ENCODE results near the gene MYH11.

The MYH11 gene

DNA sequence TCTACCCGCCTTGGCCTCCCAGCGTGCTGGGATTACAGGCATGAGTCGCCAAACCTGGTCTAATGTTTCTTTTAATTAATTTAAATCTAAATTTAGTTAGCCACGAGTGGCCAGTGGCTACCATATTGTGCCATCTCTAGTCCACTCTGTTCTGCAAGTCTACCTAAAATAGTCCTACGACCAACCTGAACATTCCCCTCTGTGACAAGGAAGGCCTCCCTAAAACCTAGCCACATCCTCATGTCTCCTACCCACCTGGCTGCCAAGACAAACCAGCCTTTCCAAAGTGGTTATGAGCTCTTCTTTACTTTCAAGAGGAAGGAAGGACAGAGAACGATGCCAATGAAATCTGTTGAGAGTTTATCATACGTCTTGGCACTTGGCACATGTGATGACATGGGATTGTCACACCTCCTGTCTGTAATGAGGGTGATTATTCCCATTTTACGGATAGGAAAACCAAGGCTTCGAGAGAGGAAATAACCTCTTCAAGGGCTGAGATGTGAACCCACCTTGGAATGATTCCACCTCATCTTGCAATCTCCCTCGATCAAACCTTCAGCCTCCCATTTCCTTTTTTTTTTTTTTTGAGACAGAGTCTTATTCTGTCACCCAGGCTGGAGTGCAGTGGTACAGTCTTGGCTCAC, 19.7 kb downstream of the MYH11 start:
- no peak for TF ChIP-seq GATA2 (IDR thresholded peaks at IDR 0.05; ENCODE audit: low read depth, low read length)
- TF ChIP-seq GATA3 (IDR thresholded peaks at IDR 0.05; ENCODE audit: low read depth, low read length): no peak

DNA sequence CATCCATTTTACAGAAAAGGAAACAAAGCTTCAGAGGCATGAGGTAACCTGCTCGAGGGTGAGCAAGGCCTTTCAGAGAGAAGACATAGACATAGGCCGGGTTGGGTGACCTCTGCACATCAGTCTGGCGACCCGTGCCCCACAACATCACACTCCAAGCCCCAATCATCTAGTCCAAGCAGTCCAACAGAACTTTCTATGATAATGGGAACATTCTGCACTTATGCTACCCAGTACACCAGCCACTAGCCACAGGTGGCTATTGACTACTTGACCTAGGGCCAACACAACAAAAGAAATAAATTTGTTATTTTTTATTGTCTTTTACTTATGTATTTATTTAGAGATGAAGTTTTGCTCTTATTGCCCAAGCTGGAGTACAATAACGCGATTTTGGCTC, 20.8 kb downstream of the MYH11 start:
- no peak for TF ChIP-seq GATA2 (IDR thresholded peaks at IDR 0.05; ENCODE audit: low read depth, low read length)
- no peak for TF ChIP-seq GATA3 (IDR thresholded peaks at IDR 0.05; ENCODE audit: low read depth, low read length)

DNA sequence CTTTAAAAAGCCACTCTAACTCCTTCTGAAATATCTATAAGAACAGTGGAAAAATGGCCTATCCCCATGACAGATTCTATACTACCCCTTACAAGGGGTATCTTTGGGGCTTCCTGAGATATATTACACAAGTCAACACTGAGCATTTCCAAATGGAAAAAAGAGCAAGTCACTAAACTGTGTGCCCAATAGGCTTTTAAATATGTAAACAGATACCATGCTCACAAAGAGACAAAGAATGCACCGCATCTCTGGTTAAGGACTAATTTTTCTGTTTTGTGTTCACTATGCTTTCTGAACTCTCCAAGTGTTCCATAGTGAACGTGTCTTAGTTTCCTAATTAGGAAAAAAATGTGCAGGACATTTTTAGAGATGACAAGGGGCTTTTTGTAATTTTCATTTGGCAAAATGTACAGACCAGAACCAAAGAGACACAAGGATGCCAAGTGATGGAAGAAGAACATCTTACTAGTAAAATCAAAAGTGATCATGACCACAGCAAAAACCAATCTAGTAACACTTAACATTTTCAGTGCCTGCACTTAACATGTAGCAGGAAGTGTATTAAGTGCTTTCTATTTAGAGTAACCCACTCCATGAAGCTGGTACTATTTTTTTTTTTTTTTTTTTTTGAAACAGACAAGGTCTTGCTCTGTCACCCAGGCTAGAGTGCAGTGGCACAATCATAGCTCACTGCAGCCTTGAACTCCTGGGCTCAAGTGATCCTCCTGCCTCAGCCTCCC, 21.5 kb downstream of the MYH11 start:
- TF ChIP-seq GATA2 (IDR thresholded peaks at IDR 0.05; ENCODE audit: low read depth, low read length) (no peak), GATA3 (IDR thresholded peaks at IDR 0.05; ENCODE audit: low read depth, low read length) (no peak)

DNA sequence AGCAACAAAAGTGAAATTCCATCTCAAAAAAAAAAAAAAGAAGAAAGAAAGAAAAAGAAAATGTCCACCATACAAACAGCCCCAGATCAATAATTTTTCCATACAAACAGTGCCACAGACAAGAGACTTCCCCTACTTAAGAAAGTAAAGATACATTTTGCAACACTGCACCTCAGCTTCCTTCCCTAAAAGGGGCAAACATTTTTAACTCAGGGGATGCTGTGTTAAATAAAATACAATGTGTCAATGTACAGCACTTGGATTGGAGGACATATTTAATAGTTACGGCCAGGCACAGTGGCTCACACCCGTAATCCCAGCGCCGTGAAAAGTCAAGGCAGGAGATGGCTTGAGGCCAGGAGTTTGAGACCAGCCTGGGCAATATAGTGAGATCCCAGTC, 22.3 kb downstream of the MYH11 start:
- TF ChIP-seq GATA3 (IDR thresholded peaks at IDR 0.05; ENCODE audit: low read depth, low read length): no peak

DNA sequence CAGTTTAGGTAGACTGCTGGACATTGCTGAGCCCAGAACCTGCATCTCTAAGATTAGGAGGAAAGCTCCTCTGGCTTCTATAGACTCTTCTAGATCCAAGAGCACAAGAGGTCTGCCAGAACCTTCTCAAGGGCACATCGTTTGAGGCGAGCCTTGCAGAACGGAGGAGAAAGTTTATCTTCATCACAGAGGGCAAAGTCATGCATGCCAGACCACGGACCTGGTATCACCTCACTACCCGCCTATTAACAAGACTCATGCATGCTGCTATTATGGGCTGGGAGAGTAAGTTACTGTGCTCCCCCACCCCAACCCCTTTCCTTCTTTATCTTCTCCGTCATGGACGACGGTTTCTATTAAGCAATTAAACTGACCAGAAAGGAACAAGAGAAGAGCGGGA, 23.3 kb downstream of the MYH11 start:
- TF ChIP-seq GATA2 (IDR thresholded peaks at IDR 0.05; ENCODE audit: low read depth, low read length) (no peak), GATA3 (IDR thresholded peaks at IDR 0.05; ENCODE audit: low read depth, low read length) (no peak)

DNA sequence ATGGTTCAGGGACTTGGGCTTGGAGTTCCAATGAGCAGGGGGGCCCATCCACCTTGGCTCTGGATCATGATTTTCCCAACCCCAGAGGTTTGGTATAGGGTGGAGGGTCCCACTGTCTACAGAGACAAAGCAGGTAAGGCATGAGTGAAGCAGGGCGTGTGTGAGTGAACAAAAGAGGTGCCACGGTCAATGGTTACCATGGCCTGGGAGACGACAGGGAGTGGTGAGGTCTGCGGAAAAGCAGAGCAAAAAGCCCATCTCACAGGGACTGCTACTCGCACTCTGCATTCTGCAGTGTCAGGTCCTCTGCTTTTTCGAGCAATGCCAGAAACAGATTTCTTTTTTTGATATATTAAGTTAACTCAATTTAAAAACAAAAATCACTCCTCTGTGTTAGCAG, 24.6 kb downstream of the MYH11 start:
- TF ChIP-seq GATA2 (IDR thresholded peaks at IDR 0.05; ENCODE audit: low read depth, low read length) (no peak), GATA3 (IDR thresholded peaks at IDR 0.05; ENCODE audit: low read depth, low read length) (no peak)

DNA sequence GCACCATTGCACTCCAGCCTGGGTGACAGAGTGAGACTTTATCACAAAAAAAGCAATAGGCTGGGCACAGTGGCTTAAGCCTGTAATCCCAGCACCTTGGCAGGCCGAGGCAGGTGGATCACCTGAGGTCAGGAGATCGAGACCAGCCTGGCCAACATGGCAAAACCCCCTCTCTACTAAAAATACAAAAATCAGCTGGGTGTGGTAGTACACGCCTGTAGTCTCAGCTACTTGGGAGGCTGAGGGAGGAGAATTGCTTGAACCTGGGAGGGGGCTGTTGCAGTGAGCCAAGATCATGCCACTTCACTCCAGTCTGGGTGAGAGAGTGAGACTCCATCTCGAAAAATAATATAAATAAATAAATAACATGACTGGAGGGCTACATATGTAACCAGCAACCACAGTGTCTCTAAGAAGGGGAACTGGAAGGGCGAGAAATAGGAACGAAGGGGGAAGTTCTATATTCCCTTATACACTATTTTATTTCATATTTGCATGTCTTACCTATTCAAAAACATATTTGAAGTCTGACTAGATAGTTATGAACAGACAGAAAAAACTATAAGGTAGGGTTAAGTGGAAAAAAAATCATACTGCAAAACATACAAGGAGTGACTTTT, 25.9 kb downstream of the MYH11 start:
- no peak for TF ChIP-seq GATA3 (IDR thresholded peaks at IDR 0.05; ENCODE audit: low read depth, low read length)
- TF ChIP-seq GATA2 (IDR thresholded peaks at IDR 0.05; ENCODE audit: low read depth, low read length): no peak

DNA sequence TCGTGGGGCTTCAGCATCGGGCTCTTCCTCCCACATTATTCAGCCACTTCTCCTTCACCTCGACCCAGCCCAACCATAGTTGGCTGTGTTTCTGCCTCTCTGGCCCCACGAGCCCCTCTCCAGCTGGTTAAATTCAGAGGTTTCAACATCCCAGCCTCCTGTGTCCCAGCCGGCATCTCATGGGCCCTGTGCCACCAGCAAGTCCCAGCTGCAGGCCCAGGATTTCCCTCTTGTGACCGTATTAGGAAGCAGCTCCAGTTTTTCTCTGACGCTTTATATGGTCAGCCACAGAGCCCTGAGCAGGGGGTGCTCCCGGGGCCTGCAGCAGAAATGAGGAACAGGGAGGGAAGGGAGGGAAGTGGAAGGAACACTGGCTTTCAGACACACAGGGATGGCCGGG, 27.4 kb downstream of the MYH11 start:
- no peak for TF ChIP-seq GATA2 (IDR thresholded peaks at IDR 0.05; ENCODE audit: low read depth, low read length)
- no peak for TF ChIP-seq GATA3 (IDR thresholded peaks at IDR 0.05; ENCODE audit: low read depth, low read length)

DNA sequence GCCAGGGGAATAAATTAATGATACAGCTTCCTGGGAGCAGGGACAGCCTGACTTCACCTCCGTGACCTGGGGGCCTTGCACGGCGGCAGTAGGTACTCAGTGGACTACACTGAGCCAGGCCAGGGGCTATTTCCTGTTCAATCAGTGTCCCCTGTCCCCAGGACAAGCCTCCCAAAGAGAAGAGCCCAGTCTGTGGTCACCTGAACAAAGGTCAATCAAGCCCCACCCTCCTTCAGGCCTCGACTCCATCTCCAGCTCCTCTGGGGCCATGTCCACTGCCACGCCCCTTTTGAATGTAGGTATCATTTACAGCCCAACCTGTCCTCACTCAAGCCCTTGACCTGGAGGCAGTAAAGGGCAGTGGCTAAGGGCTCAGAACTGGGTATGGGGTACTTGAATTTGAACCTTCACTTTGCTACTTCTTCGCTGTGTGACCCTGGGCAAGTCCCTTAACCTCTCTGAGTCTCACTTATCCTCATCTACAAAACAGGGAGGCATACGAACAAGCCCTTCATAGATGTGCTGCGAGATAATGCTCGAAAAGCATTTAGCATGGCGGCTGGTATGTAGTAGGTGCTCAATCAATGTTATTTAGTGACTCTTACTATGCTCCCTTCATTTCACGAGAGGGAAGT, 29.0 kb downstream of the MYH11 start:
- TF ChIP-seq GATA2 (IDR thresholded peaks at IDR 0.05; ENCODE audit: low read depth, low read length): no peak
- TF ChIP-seq GATA3 (IDR thresholded peaks at IDR 0.05; ENCODE audit: low read depth, low read length): no peak

DNA sequence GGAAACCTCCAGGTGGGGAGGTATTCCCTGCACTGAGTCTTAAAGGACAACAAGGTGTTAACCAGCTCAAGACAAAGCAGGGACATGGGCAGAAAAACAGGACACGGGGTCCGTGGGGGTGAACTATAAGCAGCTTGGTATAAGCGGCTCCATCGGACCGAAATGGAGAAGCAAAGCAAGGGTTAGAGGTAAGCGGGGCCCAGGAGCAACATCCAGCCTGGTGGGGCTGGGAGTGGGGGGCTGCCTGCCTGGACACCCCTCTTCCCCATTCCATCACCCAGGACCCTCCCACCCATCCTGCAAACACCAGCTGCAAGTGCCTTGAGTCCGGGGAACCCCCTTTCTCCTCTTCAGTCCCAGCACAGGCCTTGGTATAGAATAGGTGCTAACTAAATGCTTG, 29.5 kb downstream of the MYH11 start:
- TF ChIP-seq GATA3 (IDR thresholded peaks at IDR 0.05; ENCODE audit: low read depth, low read length): no peak
- TF ChIP-seq GATA2 (IDR thresholded peaks at IDR 0.05; ENCODE audit: low read depth, low read length): no peak

DNA sequence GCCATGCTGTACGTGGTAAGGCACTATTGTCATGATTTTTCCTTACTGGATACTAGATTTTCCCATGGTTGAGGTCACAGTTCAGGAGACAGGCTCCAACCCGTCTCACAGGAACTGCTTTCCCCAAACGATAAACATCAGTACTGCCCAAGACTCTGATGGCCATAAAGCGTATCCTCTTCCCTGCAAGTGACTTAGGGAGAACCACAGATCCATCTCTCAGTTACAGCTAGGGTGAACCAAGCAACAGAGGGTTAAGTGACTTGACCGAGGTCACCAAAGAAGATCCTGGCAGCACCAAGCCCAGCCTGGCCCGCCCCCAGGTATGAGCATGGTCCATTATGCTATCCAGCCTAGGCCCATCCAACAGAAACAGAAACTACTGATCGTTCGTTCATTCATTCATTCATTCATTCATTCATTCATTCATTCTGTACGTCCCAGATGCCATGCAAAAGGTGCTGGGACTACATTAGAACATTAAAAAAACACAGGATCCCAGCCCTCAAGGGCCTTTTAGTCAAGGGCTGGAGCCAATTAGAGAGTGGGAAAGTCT, 31.0 kb downstream of the MYH11 start:
- TF ChIP-seq GATA3 (IDR thresholded peaks at IDR 0.05; ENCODE audit: low read depth, low read length): no peak
- no peak for TF ChIP-seq GATA2 (IDR thresholded peaks at IDR 0.05; ENCODE audit: low read depth, low read length)

DNA sequence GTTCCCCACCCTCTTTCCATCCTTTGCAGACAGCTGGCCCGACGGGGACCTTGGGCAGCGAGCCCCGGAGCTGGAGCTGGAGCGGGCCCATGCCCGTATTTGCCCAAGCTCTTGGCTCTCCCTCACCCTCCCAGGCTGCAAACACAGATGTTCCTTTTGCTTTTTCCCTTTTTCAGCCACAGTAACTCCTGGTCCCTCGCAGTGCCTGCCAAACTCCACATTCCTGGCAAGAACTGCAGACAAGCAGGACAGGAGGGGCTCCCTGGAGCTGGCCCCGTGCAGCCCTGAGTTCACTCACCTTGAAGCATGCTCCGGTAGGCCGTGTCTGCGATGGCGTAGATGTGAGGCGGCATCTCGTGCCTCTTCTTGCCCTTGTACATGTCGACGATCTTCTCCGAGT, 33.9 kb downstream of the MYH11 start:
- TF ChIP-seq GATA3 (IDR thresholded peaks at IDR 0.05; ENCODE audit: low read depth, low read length) (no peak), GATA2 (IDR thresholded peaks at IDR 0.05; ENCODE audit: low read depth, low read length) (no peak)

DNA sequence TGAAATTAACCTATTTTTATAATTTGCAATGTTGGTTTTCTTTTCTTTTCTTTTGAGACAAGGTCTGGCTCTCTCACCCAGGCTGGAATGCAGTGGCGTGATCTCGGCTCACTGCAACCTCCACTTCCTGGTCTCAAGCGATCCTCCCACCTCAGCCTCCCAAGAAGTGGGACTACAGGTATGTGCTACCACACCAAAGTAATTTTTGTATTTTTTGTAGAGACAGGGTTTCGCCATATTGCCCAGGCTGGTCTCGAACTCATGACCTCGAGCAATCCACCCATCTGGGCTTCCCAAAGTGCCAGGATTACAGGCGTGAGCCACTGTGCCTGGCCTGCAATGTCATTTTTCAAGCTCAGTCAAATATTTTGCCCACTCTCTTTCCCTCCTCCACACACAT, 36.0 kb downstream of the MYH11 start:
- TF ChIP-seq GATA3 (IDR thresholded peaks at IDR 0.05; ENCODE audit: low read depth, low read length) (no peak), GATA2 (IDR thresholded peaks at IDR 0.05; ENCODE audit: low read depth, low read length) (no peak)

DNA sequence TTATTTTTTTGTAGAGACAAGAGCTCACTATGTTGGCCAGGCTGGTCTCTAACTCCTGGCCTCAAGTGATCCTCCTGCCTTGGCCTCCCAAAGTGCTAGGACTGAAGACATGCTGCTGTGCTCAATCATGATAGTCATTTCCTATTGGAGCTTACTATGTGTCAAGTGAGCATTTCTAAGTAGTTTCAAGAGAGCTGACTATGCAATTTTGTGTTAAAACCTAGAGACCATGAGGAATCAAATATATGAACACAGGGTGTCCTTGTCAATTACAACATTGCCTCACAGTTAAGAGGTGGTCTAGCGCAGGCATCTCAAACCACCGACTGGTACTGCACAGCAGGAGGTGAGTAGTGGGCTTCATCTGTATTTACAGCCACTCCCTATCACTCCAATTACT, 37.8 kb downstream of the MYH11 start:
- TF ChIP-seq GATA3 (IDR thresholded peaks at IDR 0.05; ENCODE audit: low read depth, low read length): no peak

Data from SH-SY5Y (cell line).